Measurements from ENCODE around the gene BRMS1L. TPM values are rescaled to one million over a fixed set of nuclear protein-coding genes. Genes with fewer than 3 reads are reported as not detected.
"Not testable (repeated sequence)": the region's sequence is repeated elsewhere in the genome, so short reads cannot be mapped to it uniquely, and the experiment has no call there.

The BRMS1L gene
- 3.5 and 4.0 TPM in 2 replicates for total RNA-seq (2014; rRNA removed; shearing (Covaris generic))
- polyA plus RNA-seq (2015; cell fraction: cytosol; rRNA removed), result 5.7 and 7.4 TPM in 2 replicates
- polyA plus RNA-seq (2015; cell fraction: nucleus; rRNA removed), result 4.4 and 11.5 TPM in 2 replicates

- peak; percentile 99 for DNase-seq (ENCODE audit: low read depth, low spot score)
- in situ Hi-C loops (cut with HindIII; ENCODE audit: low pct_unique_long_range_greater_than_20kb, low sequenced_read_pairs), result no loop called here
Measured at GRCh38 chr14:35826218-35826951, at the start of gene BRMS1L. TSS of gene BRMS1L (plus strand) at chr14:35826338. CDS start at chr14:35826517, 179 bp downstream.

GRCh38 chr14:35776823-35777222 lies 49.3 kb upstream of the BRMS1L start:
- in situ Hi-C loops (cut with HindIII; ENCODE audit: low pct_unique_long_range_greater_than_20kb, low sequenced_read_pairs), result no loop called here
- no peak for DNase-seq (ENCODE audit: low read depth, low spot score)

- in situ Hi-C loops (cut with HindIII; ENCODE audit: low pct_unique_long_range_greater_than_20kb, low sequenced_read_pairs); DNase-seq (ENCODE audit: low read depth, low spot score): not testable (repeated sequence)
Measured at GRCh38 chr14:35777550-35777949, 48.6 kb upstream of the BRMS1L start.

GRCh38 chr14:35779368-35779767 lies 46.8 kb upstream of the BRMS1L start:
- no peak for DNase-seq (ENCODE audit: low read depth, low spot score)
- in situ Hi-C loops (cut with HindIII; ENCODE audit: low pct_unique_long_range_greater_than_20kb, low sequenced_read_pairs), result no loop called here

- DNase-seq (ENCODE audit: low read depth, low spot score), result no peak
- in situ Hi-C loops (cut with HindIII; ENCODE audit: low pct_unique_long_range_greater_than_20kb, low sequenced_read_pairs), result no loop called here
Measured at GRCh38 chr14:35783699-35784098, 42.4 kb upstream of the BRMS1L start.

- in situ Hi-C loops (cut with HindIII; ENCODE audit: low pct_unique_long_range_greater_than_20kb, low sequenced_read_pairs), result no loop called here
- no peak for DNase-seq (ENCODE audit: low read depth, low spot score)
Measured at GRCh38 chr14:35786856-35787255, 39.3 kb upstream of the BRMS1L start.

GRCh38 chr14:35789651-35790050 lies 36.5 kb upstream of the BRMS1L start:
- no peak for DNase-seq (ENCODE audit: low read depth, low spot score)
- in situ Hi-C loops (cut with HindIII; ENCODE audit: low pct_unique_long_range_greater_than_20kb, low sequenced_read_pairs), result no loop called here

- in situ Hi-C loops (cut with HindIII; ENCODE audit: low pct_unique_long_range_greater_than_20kb, low sequenced_read_pairs), result no loop called here
- DNase-seq (ENCODE audit: low read depth, low spot score), result no peak
Measured at GRCh38 chr14:35797796-35798195, 28.3 kb upstream of the BRMS1L start.

- in situ Hi-C loops (cut with HindIII; ENCODE audit: low pct_unique_long_range_greater_than_20kb, low sequenced_read_pairs), result no loop called here
- DNase-seq (ENCODE audit: low read depth, low spot score), result no peak
Measured at GRCh38 chr14:35806006-35806907, 19.9 kb upstream of the BRMS1L start.

GRCh38 chr14:35807131-35807961 lies 18.8 kb upstream of the BRMS1L start:
- in situ Hi-C loops (cut with HindIII; ENCODE audit: low pct_unique_long_range_greater_than_20kb, low sequenced_read_pairs), result no loop called here
- no peak for DNase-seq (ENCODE audit: low read depth, low spot score)

GRCh38 chr14:35808076-35808637 lies 18.0 kb upstream of the BRMS1L start:
- DNase-seq (ENCODE audit: low read depth, low spot score), result no peak
- in situ Hi-C loops (cut with HindIII; ENCODE audit: low pct_unique_long_range_greater_than_20kb, low sequenced_read_pairs), result no loop called here

- DNase-seq (ENCODE audit: low read depth, low spot score), result peak; percentile 96
- in situ Hi-C loops (cut with HindIII; ENCODE audit: low pct_unique_long_range_greater_than_20kb, low sequenced_read_pairs), result not testable (repeated sequence)
Measured at GRCh38 chr14:35808638-35809563, 17.2 kb upstream of the BRMS1L start, which contains the start of gene RALGAPA1. TSS of gene RALGAPA1 (minus strand) at chr14:35809295. CDS start at chr14:35808835, 460 bp downstream.

GRCh38 chr14:35809597-35809996 lies 16.5 kb upstream of the BRMS1L start:
- in situ Hi-C loops (cut with HindIII; ENCODE audit: low pct_unique_long_range_greater_than_20kb, low sequenced_read_pairs), result no loop called here
- DNase-seq (ENCODE audit: low read depth, low spot score), result no peak

GRCh38 chr14:35810963-35811362 lies 15.2 kb upstream of the BRMS1L start:
- in situ Hi-C loops (cut with HindIII; ENCODE audit: low pct_unique_long_range_greater_than_20kb, low sequenced_read_pairs), result no loop called here
- no peak for DNase-seq (ENCODE audit: low read depth, low spot score)

GRCh38 chr14:35814371-35815005 lies 11.7 kb upstream of the BRMS1L start:
- DNase-seq (ENCODE audit: low read depth, low spot score), result peak; percentile 83
- in situ Hi-C loops (cut with HindIII; ENCODE audit: low pct_unique_long_range_greater_than_20kb, low sequenced_read_pairs), result no loop called here

All from SK-MEL-5 (cell line).